Peyer's patch (tissue), 4 donors: ENCODE results near the gene OR51B4. TPM values are rescaled to one million over a fixed set of nuclear protein-coding genes. Genes with fewer than 3 reads are reported as not detected.

Source experiments
- DNase-seq, 3 donors: peaks; one replicate each; pipeline ENCODE4 v3.0.0-alpha.2; 2017 to 2019
- H3K27ac ChIP-seq, 4 donors: fragments of 200-600 bp; sonication (generic); one replicate each; pipeline ENCODE4 v1.5.1; 2016 to 2019
- H3K27me3 ChIP-seq, 2 donors: fragments of 200-600 bp; sonication (generic); one replicate each; pipeline ENCODE4 v1.5.1; 2019
- H3K36me3 ChIP-seq, 3 donors: fragments of 200-600 bp; sonication (generic); one replicate each; pipeline ENCODE4 v1.5.1; 2016 to 2019
- H3K4me1 ChIP-seq, 4 donors: fragments of 200-600 bp; sonication (generic); one replicate each; pipeline ENCODE4 v1.5.1; 2016 to 2019
- H3K4me3 ChIP-seq, 4 donors: fragments of 200-600 bp; sonication (generic); 1 replicate in 3 of 4; 2 replicates in 1 of 4; pipeline ENCODE4 v1.5.1; 2016 to 2019; ENCODE audit warnings: mild to moderate bottlenecking in 1 of 4
- H3K9me3 ChIP-seq, 4 donors: fragments of 200-600 bp; sonication (generic); one replicate each; pipeline ENCODE4 v1.5.1; 2016 to 2019; ENCODE audit warnings: mild to moderate bottlenecking in 1 of 4
- CTCF ChIP-seq, 6 experiments: fragments of 450-650 bp in 4 of 6; fragments of 200-600 bp in 2 of 6; sonication (generic) in 1 of 6; IDR thresholded peaks; one replicate each; pipeline ENCODE4 v1.5.1; 2017 to 2019; ENCODE audit warnings: antibody characterized with exemption in 6 of 6, mild to moderate bottlenecking in 3 of 6, moderate library complexity in 1 of 6
- POLR2A ChIP-seq, 2 donors: fragments of 450-650 bp; IDR thresholded peaks; one replicate each; pipeline ENCODE4 v1.5.1; 2017; ENCODE audit warnings: antibody characterized with exemption in 2 of 2, mild to moderate bottlenecking in 2 of 2, moderate library complexity in 2 of 2
- total RNA-seq, 4 donors: library from RNA; depleted of rRNA; stranded (reverse); fragments of >200 nt; gene quantifications; one replicate each; pipeline ENCODE4 v1.1.0, GENCODE V29; 2016

Gene OR51B4
- total RNA-seq, 4 donors from 2014 or later: not detected

DNA sequence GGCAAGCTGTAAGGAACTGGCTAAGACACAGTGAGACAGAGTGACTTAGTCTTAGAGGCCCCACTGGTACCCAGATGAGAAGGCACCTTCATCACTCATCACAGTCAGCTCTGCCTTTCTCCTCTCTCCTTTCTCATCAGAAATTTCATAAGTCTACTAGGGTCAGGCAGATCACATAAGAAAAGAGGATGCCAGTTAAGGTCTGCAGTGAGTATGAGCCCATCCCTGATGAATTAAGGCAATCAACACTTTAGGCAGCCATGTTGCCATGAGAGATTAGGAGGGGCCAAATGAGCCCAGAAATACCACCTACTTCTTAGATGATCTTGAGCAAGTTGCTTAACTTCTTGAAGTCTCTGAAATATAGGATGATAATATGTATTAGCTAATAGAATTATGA lies 20.1 kb downstream of the OR51B4 start:
- Histone ChIP-seq H3K9me3 (no peaks in the 10 kb centered on the region), H3K27ac (no peak overlapping the region), H3K4me3 (no peak overlapping the region), H3K36me3 (no peaks in the 10 kb centered on the region), H3K27me3 (no peaks in the 10 kb centered on the region), H3K4me1 (no peaks in the 10 kb centered on the region)
- no peak for TF ChIP-seq CTCF (IDR thresholded peaks at IDR 0.05)
- no peak for TF ChIP-seq POLR2A (IDR thresholded peaks at IDR 0.05)
- DNase-seq: no peak

GRCh38 chr11:5280582-5281102 lies 21.1 kb downstream of the OR51B4 start:
- TF ChIP-seq CTCF (IDR thresholded peaks at IDR 0.05): no peak
- TF ChIP-seq POLR2A (IDR thresholded peaks at IDR 0.05): no peak
- Histone ChIP-seq H3K4me1 (no peaks in the 10 kb centered on the region), H3K36me3 (no peaks in the 10 kb centered on the region), H3K9me3 (no peaks in the 10 kb centered on the region), H3K4me3 (no peak overlapping the region), H3K27me3 (no peaks in the 10 kb centered on the region), H3K27ac (no peak overlapping the region)
- peak in 2 of 3 donors; percentile 16 to 49 for DNase-seq

DNA sequence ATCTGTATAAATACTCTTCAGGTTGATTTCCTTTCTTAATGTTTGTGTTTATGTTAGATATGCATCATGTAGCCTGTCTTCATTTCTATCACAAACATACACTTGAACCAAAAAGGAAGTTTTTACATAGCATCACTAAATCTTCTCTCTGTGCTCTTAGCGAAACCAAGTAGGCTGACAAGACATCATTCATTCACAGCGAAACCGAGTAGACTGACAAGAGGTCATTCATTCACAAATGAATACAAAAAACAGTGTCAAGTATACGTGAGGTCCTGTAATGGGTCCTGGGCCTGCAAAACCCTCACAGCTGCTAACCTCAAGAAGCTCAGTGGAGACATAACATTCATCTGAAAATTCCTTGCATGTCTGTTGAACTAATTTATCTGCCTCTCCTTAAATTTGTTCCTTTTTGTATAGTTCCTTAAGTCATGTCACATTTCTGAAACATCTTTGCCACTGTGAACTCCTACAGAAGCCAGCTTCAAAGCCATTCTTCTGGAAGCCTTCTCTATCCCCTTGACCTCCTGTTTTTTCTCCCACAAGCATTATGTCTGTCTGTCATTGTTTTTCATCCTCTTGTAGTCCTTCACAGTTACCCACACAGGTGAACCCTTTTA lies 22.2 kb downstream of the OR51B4 start:
- Histone ChIP-seq H3K9me3 (no peaks in the 10 kb centered on the region), H3K27ac (no peak overlapping the region), H3K4me1 (no peaks in the 10 kb centered on the region), H3K36me3 (no peaks in the 10 kb centered on the region), H3K4me3 (no peak overlapping the region), H3K27me3 (no peaks in the 10 kb centered on the region)
- DNase-seq: no peak
- TF ChIP-seq POLR2A (IDR thresholded peaks at IDR 0.05): no peak
- TF ChIP-seq CTCF (IDR thresholded peaks at IDR 0.05): no peak

- H3K36me3 ChIP-seq: no peaks in the 10 kb centered on the region
- no peak for DNase-seq
- no peaks in the 10 kb centered on the region for H3K4me1 ChIP-seq
- no peak for TF ChIP-seq CTCF (IDR thresholded peaks at IDR 0.05)
- no peak for TF ChIP-seq POLR2A (IDR thresholded peaks at IDR 0.05)
- H3K27me3 ChIP-seq: no peaks in the 10 kb centered on the region
- no peaks in the 10 kb centered on the region for H3K9me3 ChIP-seq
- no peak overlapping the region for H3K4me3 ChIP-seq
- no peak overlapping the region for H3K27ac ChIP-seq
Measured at GRCh38 chr11:5277807-5278382, 23.9 kb downstream of the OR51B4 start.

GRCh38 chr11:5276697-5277096 lies 25.0 kb downstream of the OR51B4 start:
- Histone ChIP-seq H3K4me1 (no peaks in the 10 kb centered on the region), H3K27ac (no peak overlapping the region), H3K9me3 (no peaks in the 10 kb centered on the region), H3K27me3 (no peaks in the 10 kb centered on the region), H3K4me3 (no peak overlapping the region), H3K36me3 (no peaks in the 10 kb centered on the region)
- no peak for DNase-seq
- no peak for TF ChIP-seq POLR2A (IDR thresholded peaks at IDR 0.05)

DNA sequence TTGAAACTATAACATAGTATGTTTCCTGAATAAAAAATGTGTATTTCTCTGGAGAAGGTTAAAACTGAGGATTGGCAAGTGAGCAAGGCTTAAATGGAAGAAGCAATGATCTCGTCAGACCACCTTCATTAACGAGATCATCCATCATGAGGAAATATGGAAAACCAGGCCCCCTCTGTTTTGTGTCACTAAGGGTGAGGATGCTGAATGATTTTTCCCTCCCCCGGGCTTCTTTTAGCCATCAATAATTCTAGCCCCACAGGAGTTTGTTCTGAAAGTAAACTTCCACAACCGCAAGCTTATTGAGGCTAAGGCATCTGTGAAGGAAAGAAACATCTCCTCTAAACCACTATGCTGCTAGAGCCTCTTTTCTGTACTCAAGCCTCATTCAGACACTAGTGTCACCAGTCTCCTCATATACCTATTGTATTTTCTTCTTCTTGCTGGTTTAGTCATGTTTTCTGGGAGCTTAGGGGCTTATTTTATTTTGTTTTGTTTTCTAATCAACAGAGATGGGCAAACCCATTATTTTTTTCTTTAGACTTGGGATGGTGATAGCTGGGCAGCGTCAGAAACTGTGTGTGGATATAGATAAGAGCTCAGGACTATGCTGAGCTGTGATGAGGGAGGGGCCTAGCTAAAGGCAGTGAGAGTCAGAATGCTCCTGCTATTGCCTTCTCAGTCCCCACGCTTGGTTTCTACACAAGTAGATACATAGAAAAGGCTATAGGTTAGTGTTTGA lies 26.2 kb downstream of the OR51B4 start:
- H3K27me3 ChIP-seq: no peaks in the 10 kb centered on the region
- no peak overlapping the region for H3K4me3 ChIP-seq
- H3K27ac ChIP-seq: no peak overlapping the region
- no peaks in the 10 kb centered on the region for H3K9me3 ChIP-seq
- H3K36me3 ChIP-seq: no peaks in the 10 kb centered on the region
- no peak for DNase-seq
- TF ChIP-seq CTCF (IDR thresholded peaks at IDR 0.05): no peak
- TF ChIP-seq POLR2A (IDR thresholded peaks at IDR 0.05): no peak
- no peaks in the 10 kb centered on the region for H3K4me1 ChIP-seq
